ENCODE data around the gene SLC9A2.

- TF ChIP-seq CTCF (IDR thresholded peaks at IDR 0.05) (peak; percentile 65 to 79 (median 69)), POLR2AphosphoS5 (IDR thresholded peaks at IDR 0.05) (peak; percentile 19)
These were observed 134.3 kb downstream of the SLC9A2 start for GRCh38 chr2:102753563-102754159.
